IPS DF 6.9 (cell line): ENCODE data around the gene PTPRD.

Source experiments
- DNase-seq: peaks from one replicate; pipeline ENCODE4 v3.0.0-alpha.2; 2013; ENCODE audit warnings: low read depth, low spot score
- H3K27ac ChIP-seq: one replicate; pipeline ENCODE4 v1.5.1; 2013; ENCODE audit warnings: low read length, control low read depth
- H3K27me3 ChIP-seq: 2 replicates; pipeline ENCODE4 v1.6.1; 2013; ENCODE audit warnings: mild to moderate bottlenecking, low read length; ENCODE audit not compliant: control insufficient read depth, insufficient read depth
- H3K36me3 ChIP-seq: 2 replicates; pipeline ENCODE4 v1.6.1; 2013; ENCODE audit warnings: low read length; ENCODE audit not compliant: control insufficient read depth, insufficient read depth
- H3K4me1 ChIP-seq: 2 replicates; pipeline ENCODE4 v1.6.1; 2013; ENCODE audit warnings: low read length; ENCODE audit not compliant: control insufficient read depth, insufficient read depth
- H3K4me3 ChIP-seq: 2 replicates; pipeline ENCODE4 v1.5.1; 2013; ENCODE audit warnings: mild to moderate bottlenecking, low read length
- H3K9me3 ChIP-seq: 2 replicates; pipeline ENCODE4 v1.6.1; 2013; ENCODE audit warnings: low read length, inconsistent platforms; ENCODE audit not compliant: control insufficient read depth, insufficient read depth
- WGBS: extraction: QIAGEN DNeasy Blood & Tissue Kit; methylation state at CpG from one replicate; pipeline ENCODE4 v1.1.7; 2013; ENCODE audit warnings: mixed read lengths, missing lambda C conversion rate; ENCODE audit not compliant: insufficient read length, insufficient coverage; 5-methylcytosine and 5-hydroxymethylcytosine counted together

Gene PTPRD

DNA sequence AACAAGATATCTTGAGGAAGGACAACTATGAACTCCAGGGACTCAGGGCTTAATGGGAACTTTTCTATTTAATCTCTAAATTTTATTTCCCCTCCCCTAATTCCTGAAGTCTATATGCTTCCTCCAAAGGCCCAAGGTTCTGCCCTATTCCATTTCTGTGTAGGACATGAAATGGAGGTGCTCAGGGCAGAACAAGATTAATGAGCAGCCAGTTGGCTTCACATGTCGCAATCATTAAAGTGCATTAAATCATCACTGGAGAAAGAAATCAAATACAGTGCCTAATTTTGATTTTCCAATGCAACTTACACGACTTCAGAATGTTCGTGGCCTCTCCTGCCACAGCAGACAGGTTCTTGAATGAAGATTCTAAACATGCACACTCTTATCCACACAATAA is 862.1 kb downstream of the PTPRD start:
- no peak for DNase-seq

GRCh38 chr9:9749591-9749990 is 863.2 kb downstream of the PTPRD start:
- no peak for DNase-seq
- no peaks in the 10 kb centered on the region for H3K4me1 ChIP-seq
- no peak overlapping the region for H3K27ac ChIP-seq
- no CpG with 5 or more reads among the region's 1 CpG for WGBS
- H3K27me3 ChIP-seq, result no peaks in the 10 kb centered on the region
- no peak overlapping the region for H3K4me3 ChIP-seq
- H3K9me3 ChIP-seq, result no peaks in the 10 kb centered on the region
- no peaks in the 10 kb centered on the region for H3K36me3 ChIP-seq

More for the DNA sequence above, 862.1 kb downstream of the PTPRD start:
- Histone ChIP-seq H3K4me1 (no peaks in the 10 kb centered on the region), H3K27me3 (no peaks in the 10 kb centered on the region), H3K36me3 (no peaks in the 10 kb centered on the region), H3K4me3 (no peak overlapping the region), H3K9me3 (no peaks in the 10 kb centered on the region), H3K27ac (no peak overlapping the region)
- no CpG with 5 or more reads among the region's 3 CpGs for WGBS

DNA sequence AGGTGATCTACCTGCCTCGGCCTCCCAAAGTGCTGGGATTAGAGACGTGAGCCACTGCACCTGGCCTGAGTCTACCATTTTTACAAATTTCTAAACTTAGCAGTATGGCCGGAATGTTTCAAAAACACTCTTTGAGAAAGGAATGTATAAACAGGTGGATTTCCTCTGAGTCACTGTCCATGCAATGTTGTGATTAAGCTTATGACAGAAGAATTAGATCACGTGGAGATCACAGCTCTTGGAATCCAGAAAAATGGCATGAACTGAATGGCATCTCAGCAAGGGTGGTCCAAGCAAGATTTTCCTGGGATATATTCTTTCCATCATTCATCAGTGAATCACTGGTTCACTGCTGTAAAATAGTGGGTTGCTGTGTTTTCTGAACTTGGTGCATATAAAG is 865.0 kb downstream of the PTPRD start:
- Histone ChIP-seq H3K9me3 (no peaks in the 10 kb centered on the region), H3K36me3 (no peaks in the 10 kb centered on the region), H3K4me1 (no peaks in the 10 kb centered on the region), H3K27ac (no peak overlapping the region), H3K27me3 (no peaks in the 10 kb centered on the region), H3K4me3 (no peak overlapping the region)
- WGBS, result no CpG with 5 or more reads among the region's 4 CpGs
- DNase-seq, result no peak

DNA sequence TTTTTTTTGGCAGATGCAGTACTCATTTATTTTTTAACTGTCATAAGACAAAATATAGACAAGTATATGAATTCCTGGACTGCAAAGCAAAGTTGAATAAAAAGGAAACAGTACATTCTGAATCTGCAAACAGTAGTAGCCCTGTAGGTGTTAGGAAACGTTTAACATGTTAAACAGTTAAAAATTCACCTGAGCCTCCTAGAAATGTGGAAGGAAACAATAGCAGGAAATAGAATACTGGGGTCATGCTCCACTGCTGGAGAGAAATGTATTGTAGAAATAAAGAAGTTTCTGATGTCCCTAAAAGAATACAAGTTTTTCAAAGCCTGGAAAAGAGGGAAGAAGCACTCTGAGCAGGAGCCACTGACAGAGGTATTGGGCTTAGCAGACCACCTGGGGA is 866.0 kb downstream of the PTPRD start:
- Histone ChIP-seq H3K4me1 (no peaks in the 10 kb centered on the region), H3K27me3 (no peaks in the 10 kb centered on the region), H3K9me3 (no peaks in the 10 kb centered on the region), H3K27ac (no peak overlapping the region), H3K36me3 (no peaks in the 10 kb centered on the region), H3K4me3 (no peak overlapping the region)
- WGBS, result no CpG with 5 or more reads among the region's 1 CpG
- no peak for DNase-seq

GRCh38 chr9:9743822-9744221 is 869.0 kb downstream of the PTPRD start:
- Histone ChIP-seq H3K4me1 (no peaks in the 10 kb centered on the region), H3K36me3 (no peaks in the 10 kb centered on the region), H3K27ac (no peak overlapping the region), H3K9me3 (no peaks in the 10 kb centered on the region), H3K27me3 (no peaks in the 10 kb centered on the region), H3K4me3 (no peak overlapping the region)
- WGBS, result no CpG with 5 or more reads among the region's 7 CpGs
- DNase-seq, result no peak

DNA sequence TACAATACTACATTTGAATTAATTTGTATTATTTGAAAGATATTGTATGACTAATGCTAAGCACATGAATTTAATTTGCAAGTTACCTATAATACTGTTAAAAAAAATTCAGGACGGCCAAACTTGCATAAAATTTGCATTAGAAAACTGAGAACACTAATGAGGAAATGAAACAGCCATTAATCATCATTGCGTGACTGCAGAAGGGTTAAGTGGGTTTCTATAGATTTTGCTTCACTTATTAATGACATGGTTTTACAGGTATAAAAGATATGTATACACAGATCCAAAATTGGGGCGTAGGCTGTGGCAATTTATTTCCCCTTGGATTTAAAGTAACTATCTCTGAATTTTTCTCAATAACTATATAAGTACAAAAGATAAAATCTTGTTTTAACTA is 882.6 kb downstream of the PTPRD start:
- no CpG with 5 or more reads among the region's 3 CpGs for WGBS
- DNase-seq, result no peak
- Histone ChIP-seq H3K27me3 (no peaks in the 10 kb centered on the region), H3K9me3 (no peaks in the 10 kb centered on the region), H3K27ac (no peak overlapping the region), H3K4me3 (no peak overlapping the region), H3K4me1 (no peaks in the 10 kb centered on the region), H3K36me3 (no peaks in the 10 kb centered on the region)

- Histone ChIP-seq H3K4me1 (no peaks in the 10 kb centered on the region), H3K27ac (no peak overlapping the region), H3K9me3 (no peaks in the 10 kb centered on the region), H3K4me3 (no peak overlapping the region), H3K27me3 (no peaks in the 10 kb centered on the region), H3K36me3 (no peaks in the 10 kb centered on the region)
- no peak for DNase-seq
- WGBS, result no CpG with 5 or more reads among the region's 2 CpGs
These were observed 883.7 kb downstream of the PTPRD start for GRCh38 chr9:9729082-9729481.

GRCh38 chr9:9719373-9720112 is 893.3 kb downstream of the PTPRD start:
- Histone ChIP-seq H3K36me3 (no peaks in the 10 kb centered on the region), H3K4me1 (no peaks in the 10 kb centered on the region), H3K9me3 (no peaks in the 10 kb centered on the region), H3K4me3 (no peak overlapping the region), H3K27me3 (no peaks in the 10 kb centered on the region), H3K27ac (no peak overlapping the region)
- DNase-seq, result no peak
- WGBS, result no CpG with 5 or more reads among the region's 16 CpGs

GRCh38 chr9:9718691-9719090 is 894.1 kb downstream of the PTPRD start:
- Histone ChIP-seq H3K9me3 (no peaks in the 10 kb centered on the region), H3K4me3 (no peak overlapping the region), H3K36me3 (no peaks in the 10 kb centered on the region), H3K4me1 (no peaks in the 10 kb centered on the region), H3K27me3 (no peaks in the 10 kb centered on the region), H3K27ac (no peak overlapping the region)
- WGBS, result no CpG with 5 or more reads among the region's 3 CpGs
- no peak for DNase-seq

DNA sequence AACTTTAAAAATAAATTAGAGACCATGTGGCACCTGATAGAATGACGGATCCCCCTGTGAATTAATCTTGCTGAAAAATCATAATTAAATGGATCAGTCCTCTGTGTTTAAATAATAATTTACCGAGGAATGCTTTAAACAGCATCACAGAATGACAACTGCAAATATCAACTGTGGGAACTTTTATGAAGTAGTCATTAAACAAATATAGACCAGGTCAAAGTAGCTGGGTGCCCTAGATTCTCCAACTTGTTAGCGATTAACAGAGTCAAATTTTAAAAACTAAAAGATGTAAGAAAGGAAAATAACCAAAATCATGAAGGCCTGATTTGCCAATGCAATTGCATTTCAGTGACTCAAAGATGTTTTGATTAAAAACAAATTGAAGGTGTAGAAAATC is 933.4 kb downstream of the PTPRD start:
- H3K27me3 ChIP-seq, result no peaks in the 10 kb centered on the region
- no peaks in the 10 kb centered on the region for H3K4me1 ChIP-seq
- no peak for DNase-seq
- no peak overlapping the region for H3K4me3 ChIP-seq
- no peaks in the 10 kb centered on the region for H3K36me3 ChIP-seq
- no CpG with 5 or more reads among the region's 3 CpGs for WGBS
- no peak overlapping the region for H3K27ac ChIP-seq
- no peaks in the 10 kb centered on the region for H3K9me3 ChIP-seq

DNA sequence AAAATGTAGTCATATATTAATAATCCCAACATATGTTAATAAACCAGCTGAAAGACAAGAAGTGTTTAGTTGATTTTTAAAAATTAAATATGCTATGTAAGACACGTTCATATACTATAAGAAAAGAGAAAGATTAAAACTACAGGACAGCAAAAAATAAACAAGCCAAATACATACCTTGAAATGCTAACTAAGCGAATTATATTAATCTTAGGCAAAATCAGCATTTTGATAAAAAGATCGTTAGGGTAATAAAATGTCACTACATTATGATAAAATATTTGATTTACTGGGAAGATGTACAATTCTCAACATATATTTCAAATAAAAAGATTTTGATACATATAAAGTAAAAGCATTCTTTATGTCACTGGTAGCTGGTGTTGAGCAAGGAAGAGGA is 938.3 kb downstream of the PTPRD start:
- no peak overlapping the region for H3K27ac ChIP-seq
- no peaks in the 10 kb centered on the region for H3K27me3 ChIP-seq
- no peak for DNase-seq
- no peaks in the 10 kb centered on the region for H3K36me3 ChIP-seq
- no peaks in the 10 kb centered on the region for H3K4me1 ChIP-seq
- WGBS, result no CpG with 5 or more reads among the region's 3 CpGs
- H3K4me3 ChIP-seq, result no peak overlapping the region
- H3K9me3 ChIP-seq, result no peaks in the 10 kb centered on the region
